ENCODE measurements around the gene CYP26C1. TPM values are rescaled to one million over a fixed set of nuclear protein-coding genes. Genes with fewer than 3 reads are reported as not detected.

Gene CYP26C1
- total and polyA plus RNA-seq, 2 of the 4 experiments (the other 2 are of a cell fraction) = 0.02 TPM; not detected in 1

GRCh38 chr10:93110472-93111146 lies 50.0 kb downstream of the CYP26C1 start:
- DNase-seq = no peak
- H3K14ac ChIP-seq (replicated peaks; ENCODE audit: low read depth, low read length) = no peak overlapping the region
- H2AK9ac ChIP-seq (replicated peaks; ENCODE audit: low read depth, low read length, poor library complexity) = no peak overlapping the region
- no peak overlapping the region for H4K5ac ChIP-seq (ENCODE audit: low read depth, low read length)
- H3K4me2 ChIP-seq (ENCODE audit: low read depth, low read length) = no peak overlapping the region
- H4K20me1 ChIP-seq (ENCODE audit: insufficient read depth, low read length) = no peaks in the 10 kb centered on the region
- no peak overlapping the region for H4K91ac ChIP-seq (ENCODE audit: insufficient read depth, low read depth, low read length)
- no peak overlapping the region for H3K23ac ChIP-seq (ENCODE audit: low read depth, low read length)
- H3K79me1 ChIP-seq (ENCODE audit: low read depth in 1 of 2, low read length in 2 of 2) = no peaks in the 10 kb centered on the region
- POLR2A ChIA-PET (ENCODE audit: unreplicated experiment) = no interaction called here
- no peak overlapping the region for H3K27ac ChIP-seq (ENCODE audit: insufficient read depth, low read length)
- dilution Hi-C loops (cut with HindIII; ENCODE audit: low sequenced_read_pairs, unreplicated experiment) = loop anchor here (25.0 kb wide), 1 partner anchor 177 kb away; no protein-coding TSS in a partner anchor
- no peak overlapping the region for H2BK5ac ChIP-seq (ENCODE audit: low read depth, low read length, poor library complexity, severe bottlenecking)
- CTCF ChIA-PET = interaction anchor here (0.7 kb wide), 1 partner anchor 51 kb away, joined by 3 read pairs; no protein-coding TSS in a partner anchor
- no peak overlapping the region for H2AFZ ChIP-seq (replicated peaks; ENCODE audit: low read length, poor library complexity)
- BruUV-seq (replicated peaks) = no TSS peak
- intact Hi-C loops (cut with micrococcal nuclease) = no loop called here
- H3K4me1 ChIP-seq (ENCODE audit: control insufficient read depth, insufficient read depth, low read length) = no peaks in the 10 kb centered on the region
- H3K36me3 ChIP-seq (ENCODE audit: control insufficient read depth, insufficient read depth, low read length) = no peaks in the 10 kb centered on the region
- WGBS, 2 experiments (ENCODE audit: extremely low coverage in 2 of 2, insufficient read length in 1 of 2) = no CpG with 5 or more reads among the region's 3 CpGs
- H3K9ac ChIP-seq (ENCODE audit: low read depth, low read length) = no peak overlapping the region
- no peak overlapping the region for H3K18ac ChIP-seq (ENCODE audit: low read depth, low read length)
- no peaks in the 10 kb centered on the region for H3K9me3 ChIP-seq (ENCODE audit: control insufficient read depth, insufficient read depth, low read length)
- in situ Hi-C loops (cut with MboI; ENCODE audit: low sequenced_read_pairs) = no loop called here
- peaks cover 22% of the 10 kb centered on the region for H3K27me3 ChIP-seq (ENCODE audit: control insufficient read depth, insufficient read depth, low read length)
- no peak overlapping the region for H2BK120ac ChIP-seq (ENCODE audit: low read depth, low read length)
- ATAC-seq (ENCODE audit: low read depth) = no peak
- no peak overlapping the region for H2AK5ac ChIP-seq (ENCODE audit: low read depth, low read length)
- H4K8ac ChIP-seq (ENCODE audit: low read depth in 2 of 2, low read length in 2 of 2) = no peak overlapping the region
- no peak overlapping the region for H3K4ac ChIP-seq (ENCODE audit: low read depth, low read length)
- TF ChIP-seq MAZ (IDR thresholded peaks at IDR 0.05; ENCODE audit: borderline replicate concordance, low read depth, low read length) = no peak
- no peak for TF ChIP-seq RFX5 (IDR thresholded peaks at IDR 0.05; ENCODE audit: low read depth, low read length)
- TF ChIP-seq CTCF (conservative IDR thresholded peaks at IDR 0.05; ENCODE audit: low read depth, low read length) = no peak
- no peak overlapping the region for H3K4me3 ChIP-seq (ENCODE audit: insufficient read depth, low read depth, low read length)
- H3K9me1 ChIP-seq (ENCODE audit: insufficient read depth, low read length) = no peaks in the 10 kb centered on the region
- H2BK15ac ChIP-seq (ENCODE audit: low read depth, low read length) = no peak overlapping the region
- no peak overlapping the region for H2BK20ac ChIP-seq (ENCODE audit: low read depth, low read length)
- no peak overlapping the region for H3K56ac ChIP-seq (ENCODE audit: extremely low read depth, insufficient read depth, low read length)
